Brain pericyte (primary cell): ENCODE results near the gene SEZ6L2.
A peak's percentile ranks its signal among the peaks of the same experiment; 100 is the strongest.
"Not testable (repeated sequence)": the region's sequence is repeated elsewhere in the genome, so short reads cannot be mapped to it uniquely, and the experiment has no call there.

Source experiments
- DNase-seq: peaks from one replicate; pipeline ENCODE4 v3.0.0-alpha.2; 2012; ENCODE audit warnings: low read depth, low spot score

The SEZ6L2 gene

GRCh38 chr16:29891525-29892457 lies 7.6 kb downstream of the SEZ6L2 start:
- DNase-seq: no peak

DNA sequence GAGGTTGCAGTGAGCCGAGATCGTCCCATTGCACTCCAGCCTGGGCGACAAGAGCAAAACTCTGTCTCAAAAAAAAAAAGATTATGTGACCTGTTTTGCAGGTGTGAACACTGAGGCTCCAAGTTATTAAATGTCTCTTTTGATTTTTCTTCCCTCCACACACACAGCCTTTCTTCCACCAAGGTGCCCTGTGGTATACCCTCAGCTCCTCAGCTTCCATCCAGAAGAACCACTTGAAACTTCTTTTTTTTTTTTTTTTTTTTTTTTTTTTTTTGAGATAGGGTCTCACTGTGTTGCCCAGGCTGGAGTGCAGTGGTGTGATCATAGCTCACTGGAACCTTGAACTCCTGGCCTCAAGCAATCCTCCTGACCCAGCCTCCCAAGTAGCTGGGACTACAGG lies 10.0 kb downstream of the SEZ6L2 start:
- not testable (repeated sequence) for DNase-seq

GRCh38 chr16:29883987-29884386 lies 15.4 kb downstream of the SEZ6L2 start:
- DNase-seq: no peak

DNA sequence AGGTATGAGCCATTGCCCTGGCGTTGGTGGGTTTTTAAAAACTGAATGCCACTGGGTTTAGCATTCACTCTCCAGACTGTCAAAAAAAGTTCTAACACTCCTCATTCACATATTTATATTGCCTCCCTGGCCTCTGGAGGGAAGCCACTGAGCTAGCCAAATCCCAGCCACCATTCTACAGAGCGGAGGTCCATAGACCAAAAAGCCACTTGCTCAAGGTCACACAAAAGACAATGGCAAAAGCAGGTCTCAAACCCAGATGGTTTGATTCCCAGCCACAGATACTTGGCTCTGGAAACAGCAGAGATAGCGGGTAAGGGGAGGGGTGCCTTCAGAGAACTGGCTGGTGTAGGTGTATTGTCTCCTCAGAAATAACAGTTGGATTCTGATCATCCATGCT lies 18.3 kb downstream of the SEZ6L2 start:
- DNase-seq: no peak

- no peak for DNase-seq
Observed at GRCh38 chr16:29878172-29878571, 21.2 kb downstream of the SEZ6L2 start.

GRCh38 chr16:29877266-29877961 lies 21.9 kb downstream of the SEZ6L2 start:
- DNase-seq: no peak

GRCh38 chr16:29876594-29877249 lies 22.6 kb downstream of the SEZ6L2 start:
- DNase-seq: no peak

- DNase-seq: no peak
Observed at GRCh38 chr16:29876217-29876593, 23.1 kb downstream of the SEZ6L2 start.

- DNase-seq: no peak
Observed at GRCh38 chr16:29875206-29875605, 24.1 kb downstream of the SEZ6L2 start.

GRCh38 chr16:29873319-29873718 lies 26.0 kb downstream of the SEZ6L2 start:
- DNase-seq: no peak

GRCh38 chr16:29871822-29872546 lies 27.4 kb downstream of the SEZ6L2 start:
- no peak for DNase-seq

DNA sequence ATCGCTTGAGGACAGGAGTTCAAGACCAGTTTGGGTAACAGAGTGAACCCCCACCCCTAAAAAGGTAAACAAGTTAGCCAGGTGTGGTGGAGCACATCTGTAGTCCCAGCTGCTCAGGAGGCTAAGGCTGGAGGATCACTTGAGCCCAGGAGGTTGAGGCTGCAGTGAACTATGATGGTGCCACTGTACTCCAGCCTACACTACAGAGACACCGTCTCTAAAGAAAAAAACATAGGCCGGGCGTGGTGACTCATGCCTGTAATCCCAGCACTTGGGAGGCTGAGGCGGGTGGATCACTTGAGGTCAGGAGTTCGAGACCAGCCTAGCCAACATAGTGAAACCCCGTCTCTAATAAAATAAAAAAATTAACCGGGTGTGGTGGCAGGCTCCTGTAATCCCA lies 30.3 kb downstream of the SEZ6L2 start:
- not testable (repeated sequence) for DNase-seq

DNA sequence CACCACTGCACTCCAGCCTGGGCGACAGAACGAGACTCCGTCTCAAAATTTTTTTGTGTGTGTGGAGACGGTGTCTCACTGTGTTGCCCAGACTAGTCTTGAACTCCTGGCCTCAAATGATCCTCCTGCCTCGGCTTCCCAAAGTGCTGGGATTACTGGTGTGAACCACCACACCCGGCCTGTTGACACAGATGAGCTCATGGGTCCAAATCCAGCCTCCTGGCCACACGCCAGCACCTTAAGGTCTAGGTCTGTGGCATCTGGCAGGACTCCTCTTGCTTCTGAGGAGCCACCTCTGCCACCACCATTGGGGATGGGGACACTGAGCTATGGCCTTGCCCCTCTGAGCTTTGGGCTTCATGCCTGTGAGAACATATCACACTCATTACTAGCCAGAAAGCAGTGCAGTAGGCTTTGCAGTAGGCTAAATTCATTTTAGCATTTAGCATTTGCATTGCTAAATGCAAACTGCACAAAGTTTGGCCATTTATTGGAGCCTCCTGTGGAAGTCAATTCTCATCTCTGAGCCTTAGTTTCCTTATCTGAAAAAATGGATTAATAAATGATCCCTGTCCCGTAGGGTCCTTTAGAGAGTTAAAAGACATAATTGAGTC lies 30.8 kb downstream of the SEZ6L2 start:
- no peak for DNase-seq

- no peak for DNase-seq
Observed at GRCh38 chr16:29864205-29864604, 35.1 kb downstream of the SEZ6L2 start.

GRCh38 chr16:29863669-29863984 lies 35.7 kb downstream of the SEZ6L2 start:
- DNase-seq: no peak

- peak; percentile 88 for DNase-seq
Observed at GRCh38 chr16:29862884-29863668, 36.3 kb downstream of the SEZ6L2 start, which contains the start of gene CDIPT. Gene CDIPT, minus strand, starts transcription at chr16:29863226. Its CDS starts 369 bp downstream, at chr16:29862857.

DNA sequence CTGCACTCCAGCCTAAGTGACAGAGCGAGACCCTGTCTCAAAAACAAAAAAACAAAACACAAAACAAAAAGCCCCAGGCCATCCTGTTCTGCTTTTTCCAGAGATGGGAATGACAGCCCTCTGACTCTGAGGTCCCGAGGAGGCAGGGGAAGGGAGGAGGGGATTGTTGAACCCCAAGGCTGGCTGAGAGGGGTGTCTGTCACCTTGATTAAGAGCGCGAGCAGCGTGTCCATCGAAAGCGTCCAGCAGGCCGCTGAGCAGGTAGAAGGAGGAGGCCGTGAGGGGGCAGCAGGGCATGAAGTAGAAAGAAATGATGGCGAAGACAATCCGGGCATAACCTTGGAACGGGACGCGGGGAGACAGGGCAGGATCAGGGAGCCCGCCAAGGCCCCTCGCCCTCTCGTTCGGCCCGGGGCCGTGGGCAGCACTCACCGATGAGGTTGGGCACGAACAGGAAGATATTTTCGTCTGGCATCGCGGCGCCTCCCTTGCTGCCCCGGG lies 36.9 kb downstream of the SEZ6L2 start:
- DNase-seq: no peak

DNA sequence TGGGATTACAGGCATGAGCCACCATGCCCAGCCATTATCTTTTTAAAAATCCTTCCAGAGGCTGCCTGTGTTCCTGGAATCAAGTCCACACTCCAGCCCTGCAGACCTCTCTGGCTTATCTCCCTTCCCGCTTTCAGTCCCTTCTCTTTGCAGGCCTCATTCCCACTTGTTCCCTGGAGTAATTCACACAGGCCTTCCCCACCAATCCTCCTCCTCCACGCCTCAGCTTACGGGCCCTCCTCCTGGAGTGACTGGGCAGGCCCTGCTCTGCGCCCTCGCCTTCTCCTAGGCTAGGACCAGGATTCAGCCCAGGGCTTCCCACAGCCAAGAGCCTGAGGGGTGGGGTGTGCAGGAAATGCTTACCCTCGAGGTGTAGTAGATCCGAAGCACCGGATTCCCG lies 39.1 kb downstream of the SEZ6L2 start:
- DNase-seq: no peak

GRCh38 chr16:29858974-29859373 lies 40.4 kb downstream of the SEZ6L2 start:
- no peak for DNase-seq

DNA sequence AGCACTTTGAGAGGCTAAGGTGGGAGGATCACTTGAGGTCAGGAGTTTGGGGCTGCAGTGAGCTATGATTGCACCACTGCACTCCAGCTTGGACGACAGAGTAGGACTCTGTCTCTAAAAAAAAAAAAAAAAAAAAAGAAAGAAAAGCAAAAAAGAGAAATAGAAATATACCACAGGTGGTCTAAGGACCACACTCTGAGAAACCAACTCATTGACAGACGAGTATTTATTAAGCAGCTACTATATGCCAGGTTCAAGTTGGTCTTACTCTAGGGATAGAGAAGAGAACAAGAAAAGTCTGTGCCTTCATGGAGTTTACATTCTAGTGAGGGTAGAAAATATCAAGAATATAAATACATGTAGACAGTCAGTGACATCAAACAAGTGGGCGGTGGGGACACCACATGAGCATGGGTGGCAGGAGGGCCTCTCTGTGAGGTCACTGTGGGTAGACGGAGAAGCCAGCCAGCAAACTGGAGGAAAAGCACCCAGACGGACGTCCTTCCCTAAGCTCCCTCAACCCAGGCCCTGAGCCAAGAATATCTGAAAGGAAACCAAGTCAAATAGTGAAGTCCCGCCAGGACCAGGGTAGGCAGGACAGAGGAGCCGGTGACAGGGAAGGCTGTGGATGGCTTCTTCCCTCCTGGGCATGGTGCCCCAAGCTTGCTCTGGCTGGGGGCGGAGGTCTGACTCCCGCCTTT lies 41.1 kb downstream of the SEZ6L2 start:
- DNase-seq: no peak
